UCSD-AML1 (cell line): Measurements from ENCODE around the gene APOBEC4.

Source experiments
- DNase-seq: peaks from one replicate; lab custom pipeline; 2025; ENCODE audit not compliant: unreplicated experiment; lab: John Stamatoyannopoulos, UW

APOBEC4 gene

GRCh38 chr1:183675883-183676585 is 22.9 kb upstream of the APOBEC4 start:
- no peak for DNase-seq

- no peak for DNase-seq
Measured at GRCh38 chr1:183675381-183675780, 22.3 kb upstream of the APOBEC4 start.

- DNase-seq = no peak
Measured at GRCh38 chr1:183674886-183675285, 21.8 kb upstream of the APOBEC4 start.

- DNase-seq = no peak
Measured at GRCh38 chr1:183674339-183674738, 21.2 kb upstream of the APOBEC4 start.

- no peak for DNase-seq
Measured at GRCh38 chr1:183673605-183674323, 20.6 kb upstream of the APOBEC4 start.

- DNase-seq = no peak
Measured at GRCh38 chr1:183670169-183670568, 17.1 kb upstream of the APOBEC4 start.

- no peak for DNase-seq
Measured at GRCh38 chr1:183656355-183656754, 3.2 kb upstream of the APOBEC4 start.

- DNase-seq = peak; percentile 61
Measured at GRCh38 chr1:183655562-183656075, 2.5 kb upstream of the APOBEC4 start.

- no peak for DNase-seq
Measured at GRCh38 chr1:183654706-183655105, 1.6 kb upstream of the APOBEC4 start.

- DNase-seq = no peak
Measured at GRCh38 chr1:183653876-183654451, 848 bp upstream of the APOBEC4 start.

GRCh38 chr1:183653462-183653794 is 312 bp upstream of the APOBEC4 start:
- no peak for DNase-seq

- DNase-seq = no peak
Measured at GRCh38 chr1:183652107-183652506, 1.0 kb downstream of the APOBEC4 start.

GRCh38 chr1:183651612-183652011 is 1.5 kb downstream of the APOBEC4 start:
- DNase-seq = no peak

GRCh38 chr1:183648042-183648441 is 5.1 kb downstream of the APOBEC4 start:
- DNase-seq = no peak

- DNase-seq = no peak
Measured at GRCh38 chr1:183646776-183647175, 6.3 kb downstream of the APOBEC4 start.

GRCh38 chr1:183645531-183645930 is 7.6 kb downstream of the APOBEC4 start:
- no peak for DNase-seq

GRCh38 chr1:183642166-183642565 is 10.9 kb downstream of the APOBEC4 start:
- DNase-seq = no peak

GRCh38 chr1:183640193-183640592 is 12.9 kb downstream of the APOBEC4 start:
- DNase-seq = no peak

- no peak for DNase-seq
Measured at GRCh38 chr1:183638649-183639387, 14.3 kb downstream of the APOBEC4 start.

- DNase-seq = no peak
Measured at GRCh38 chr1:183636783-183637182, 16.3 kb downstream of the APOBEC4 start.

- no peak for DNase-seq
Measured at GRCh38 chr1:183636334-183636682, 16.8 kb downstream of the APOBEC4 start.
